HEK293 (cell line): Measurements from ENCODE around the gene XAGE3.

Source experiments
- CTCF ChIP-seq: fragments of 450-650 bp; formaldehyde crosslinking; IDR thresholded peaks from 2 replicates; pipeline ENCODE4 v1.5.1; 2016; ENCODE audit warnings: missing biosample characterization, missing genetic modification characterization
- ZNF366 ChIP-seq: fragments of 450-650 bp; formaldehyde crosslinking; conservative IDR thresholded peaks from 2 replicates; pipeline ENCODE4 v1.5.1; 2016; ENCODE audit warnings: missing biosample characterization, missing genetic modification characterization
- ZNF404 ChIP-seq: fragments of 450-650 bp; formaldehyde crosslinking; IDR thresholded peaks from 2 replicates; pipeline ENCODE4 v1.5.1; 2017; ENCODE audit warnings: missing biosample characterization, missing genetic modification characterization
- ZNF473 ChIP-seq: fragments of 450-650 bp; formaldehyde crosslinking; IDR thresholded peaks from 2 replicates; pipeline ENCODE4 v1.5.1; 2017; ENCODE audit warnings: missing biosample characterization, missing genetic modification characterization
- TF ChIP-seq, protein P1 (sequence below): fragments of 450-650 bp; formaldehyde crosslinking; IDR thresholded peaks from 2 replicates; pipeline ENCODE4 v1.5.1; 2016; ENCODE audit warnings: missing biosample characterization, missing genetic modification characterization
- TF ChIP-seq, protein P2 (sequence below): fragments of 450-650 bp; formaldehyde crosslinking; IDR thresholded peaks from 2 replicates; pipeline ENCODE4 v1.5.1; 2017; ENCODE audit warnings: missing biosample characterization, missing genetic modification characterization

GRCh38 chrX:52824608-52825007 lies 43.3 kb downstream of the XAGE3 start:
- TF ChIP-seq ZNF366 (tag by site-specific recombination) (no peak), ZNF404 (tag by site-specific recombination) (no peak), CTCF (tag by site-specific recombination) (no peak), ZNF473 (tag by site-specific recombination) (no peak)
- TF ChIP-seq, protein P1, sequence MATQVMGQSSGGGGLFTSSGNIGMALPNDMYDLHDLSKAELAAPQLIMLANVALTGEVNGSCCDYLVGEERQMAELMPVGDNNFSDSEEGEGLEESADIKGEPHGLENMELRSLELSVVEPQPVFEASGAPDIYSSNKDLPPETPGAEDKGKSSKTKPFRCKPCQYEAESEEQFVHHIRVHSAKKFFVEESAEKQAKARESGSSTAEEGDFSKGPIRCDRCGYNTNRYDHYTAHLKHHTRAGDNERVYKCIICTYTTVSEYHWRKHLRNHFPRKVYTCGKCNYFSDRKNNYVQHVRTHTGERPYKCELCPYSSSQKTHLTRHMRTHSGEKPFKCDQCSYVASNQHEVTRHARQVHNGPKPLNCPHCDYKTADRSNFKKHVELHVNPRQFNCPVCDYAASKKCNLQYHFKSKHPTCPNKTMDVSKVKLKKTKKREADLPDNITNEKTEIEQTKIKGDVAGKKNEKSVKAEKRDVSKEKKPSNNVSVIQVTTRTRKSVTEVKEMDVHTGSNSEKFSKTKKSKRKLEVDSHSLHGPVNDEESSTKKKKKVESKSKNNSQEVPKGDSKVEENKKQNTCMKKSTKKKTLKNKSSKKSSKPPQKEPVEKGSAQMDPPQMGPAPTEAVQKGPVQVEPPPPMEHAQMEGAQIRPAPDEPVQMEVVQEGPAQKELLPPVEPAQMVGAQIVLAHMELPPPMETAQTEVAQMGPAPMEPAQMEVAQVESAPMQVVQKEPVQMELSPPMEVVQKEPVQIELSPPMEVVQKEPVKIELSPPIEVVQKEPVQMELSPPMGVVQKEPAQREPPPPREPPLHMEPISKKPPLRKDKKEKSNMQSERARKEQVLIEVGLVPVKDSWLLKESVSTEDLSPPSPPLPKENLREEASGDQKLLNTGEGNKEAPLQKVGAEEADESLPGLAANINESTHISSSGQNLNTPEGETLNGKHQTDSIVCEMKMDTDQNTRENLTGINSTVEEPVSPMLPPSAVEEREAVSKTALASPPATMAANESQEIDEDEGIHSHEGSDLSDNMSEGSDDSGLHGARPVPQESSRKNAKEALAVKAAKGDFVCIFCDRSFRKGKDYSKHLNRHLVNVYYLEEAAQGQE (tag by site-specific recombination): no peak
- TF ChIP-seq, protein P2, sequence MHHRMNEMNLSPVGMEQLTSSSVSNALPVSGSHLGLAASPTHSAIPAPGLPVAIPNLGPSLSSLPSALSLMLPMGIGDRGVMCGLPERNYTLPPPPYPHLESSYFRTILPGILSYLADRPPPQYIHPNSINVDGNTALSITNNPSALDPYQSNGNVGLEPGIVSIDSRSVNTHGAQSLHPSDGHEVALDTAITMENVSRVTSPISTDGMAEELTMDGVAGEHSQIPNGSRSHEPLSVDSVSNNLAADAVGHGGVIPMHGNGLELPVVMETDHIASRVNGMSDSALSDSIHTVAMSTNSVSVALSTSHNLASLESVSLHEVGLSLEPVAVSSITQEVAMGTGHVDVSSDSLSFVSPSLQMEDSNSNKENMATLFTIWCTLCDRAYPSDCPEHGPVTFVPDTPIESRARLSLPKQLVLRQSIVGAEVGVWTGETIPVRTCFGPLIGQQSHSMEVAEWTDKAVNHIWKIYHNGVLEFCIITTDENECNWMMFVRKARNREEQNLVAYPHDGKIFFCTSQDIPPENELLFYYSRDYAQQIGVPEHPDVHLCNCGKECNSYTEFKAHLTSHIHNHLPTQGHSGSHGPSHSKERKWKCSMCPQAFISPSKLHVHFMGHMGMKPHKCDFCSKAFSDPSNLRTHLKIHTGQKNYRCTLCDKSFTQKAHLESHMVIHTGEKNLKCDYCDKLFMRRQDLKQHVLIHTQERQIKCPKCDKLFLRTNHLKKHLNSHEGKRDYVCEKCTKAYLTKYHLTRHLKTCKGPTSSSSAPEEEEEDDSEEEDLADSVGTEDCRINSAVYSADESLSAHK: no peak
